ENCODE measurements around the gene CNIH1.
"Not testable (repeated sequence)": the region's sequence is repeated elsewhere in the genome, so short reads cannot be mapped to it uniquely, and the experiment has no call there.

Gene CNIH1

DNA sequence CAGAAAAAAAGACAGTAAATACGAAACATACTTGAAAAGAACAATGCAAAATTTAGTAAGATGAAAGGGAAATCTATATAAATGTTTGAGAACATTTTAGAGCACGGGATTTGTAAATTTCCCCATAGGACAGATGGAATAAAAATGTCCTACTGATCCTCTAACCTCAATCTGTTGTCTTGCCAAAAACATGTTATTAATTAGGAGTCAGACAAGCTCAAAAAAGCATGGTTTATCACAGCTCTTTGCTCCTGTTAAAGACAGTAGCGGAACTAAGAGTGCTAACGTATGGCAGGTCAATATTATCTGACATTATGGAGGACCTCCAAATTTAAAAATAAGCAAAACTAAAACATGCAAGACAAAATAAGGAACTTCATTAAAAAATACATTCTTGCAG, 34.7 kb upstream of the CNIH1 start:
- no peak overlapping the region for H3K4me3 Mint-ChIP-seq
- no peak overlapping the region for H3K27ac Mint-ChIP-seq
- no peaks in the 10 kb centered on the region for H3K4me1 Mint-ChIP-seq
- no peaks in the 10 kb centered on the region for H3K27me3 Mint-ChIP-seq
- no peaks in the 10 kb centered on the region for H3K9me3 Mint-ChIP-seq
- peaks cover 58% of the 10 kb centered on the region for H3K36me3 Mint-ChIP-seq
- no peak for ATAC-seq

GRCh38 chr14:54475187-54475899, 34.2 kb upstream of the CNIH1 start:
- H3K9me3 Mint-ChIP-seq, result no peaks in the 10 kb centered on the region
- H3K4me1 Mint-ChIP-seq, result no peaks in the 10 kb centered on the region
- ATAC-seq, result no peak
- no peaks in the 10 kb centered on the region for H3K27me3 Mint-ChIP-seq
- H3K36me3 Mint-ChIP-seq, result peaks cover 62% of the 10 kb centered on the region
- no peak overlapping the region for H3K4me3 Mint-ChIP-seq
- no peak overlapping the region for H3K27ac Mint-ChIP-seq

- Mint-ChIP-seq H3K36me3 (peaks cover 70% of the 10 kb centered on the region), H3K4me1 (no peaks in the 10 kb centered on the region), H3K27ac (no peak overlapping the region), H3K9me3 (no peaks in the 10 kb centered on the region), H3K4me3 (no peak overlapping the region), H3K27me3 (no peaks in the 10 kb centered on the region)
- no peak for ATAC-seq
Measured at GRCh38 chr14:54474232-54474793, 33.1 kb upstream of the CNIH1 start.

- ATAC-seq, result no peak
- Mint-ChIP-seq H3K27me3 (no peaks in the 10 kb centered on the region), H3K4me1 (no peaks in the 10 kb centered on the region), H3K27ac (no peak overlapping the region), H3K9me3 (peaks cover 6% of the 10 kb centered on the region), H3K36me3 (peaks cover 65% of the 10 kb centered on the region), H3K4me3 (no peak overlapping the region)
Measured at GRCh38 chr14:54472315-54472714, 31.1 kb upstream of the CNIH1 start.

DNA sequence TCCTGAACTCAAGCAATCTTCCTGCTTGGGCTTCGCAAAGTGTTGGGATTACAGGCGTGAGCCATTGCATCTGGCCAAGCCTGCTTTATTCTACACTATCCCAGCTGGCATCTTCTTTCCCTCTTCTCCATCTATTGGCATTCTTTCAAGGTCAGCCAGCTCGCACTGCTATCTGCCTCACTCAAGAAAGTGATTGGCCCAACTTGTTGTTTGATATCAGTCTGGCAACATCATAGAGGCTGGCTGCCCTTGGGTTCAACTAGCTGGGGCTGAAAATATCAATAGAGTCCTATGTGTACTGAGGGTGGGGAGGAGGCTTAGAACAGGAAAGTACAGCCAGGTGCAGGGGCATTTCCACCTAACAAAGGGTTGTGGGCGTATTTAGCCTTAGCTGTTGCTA, 30.5 kb upstream of the CNIH1 start:
- H3K27ac Mint-ChIP-seq, result no peak overlapping the region
- no peak for ATAC-seq
- no peaks in the 10 kb centered on the region for H3K4me1 Mint-ChIP-seq
- H3K4me3 Mint-ChIP-seq, result no peak overlapping the region
- H3K27me3 Mint-ChIP-seq, result no peaks in the 10 kb centered on the region
- H3K9me3 Mint-ChIP-seq, result peaks cover 7% of the 10 kb centered on the region
- peaks cover 68% of the 10 kb centered on the region for H3K36me3 Mint-ChIP-seq

DNA sequence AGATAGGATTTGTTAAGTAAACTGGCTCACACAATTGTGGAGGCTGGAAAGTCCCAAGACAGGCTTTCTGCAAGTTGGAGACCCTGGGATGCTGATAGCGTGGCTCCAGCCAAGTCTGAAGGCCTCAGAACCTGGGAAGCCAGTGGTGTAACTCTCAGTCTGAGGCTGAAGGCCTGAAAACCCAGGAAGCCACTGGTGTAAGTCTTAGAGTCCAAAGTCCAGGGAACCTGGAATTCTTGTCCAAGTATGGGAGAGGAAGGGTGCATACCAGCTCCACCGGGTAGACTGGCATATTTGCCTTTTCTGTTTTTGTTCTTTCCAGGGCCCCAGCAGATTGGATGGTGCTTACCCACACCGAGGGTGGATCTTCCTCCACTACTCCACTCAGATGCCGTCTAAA, 29.5 kb upstream of the CNIH1 start:
- no peaks in the 10 kb centered on the region for H3K27me3 Mint-ChIP-seq
- H3K9me3 Mint-ChIP-seq, result peaks cover 7% of the 10 kb centered on the region
- no peak for ATAC-seq
- H3K4me1 Mint-ChIP-seq, result no peaks in the 10 kb centered on the region
- peaks cover 58% of the 10 kb centered on the region for H3K36me3 Mint-ChIP-seq
- H3K4me3 Mint-ChIP-seq, result no peak overlapping the region
- H3K27ac Mint-ChIP-seq, result no peak overlapping the region

DNA sequence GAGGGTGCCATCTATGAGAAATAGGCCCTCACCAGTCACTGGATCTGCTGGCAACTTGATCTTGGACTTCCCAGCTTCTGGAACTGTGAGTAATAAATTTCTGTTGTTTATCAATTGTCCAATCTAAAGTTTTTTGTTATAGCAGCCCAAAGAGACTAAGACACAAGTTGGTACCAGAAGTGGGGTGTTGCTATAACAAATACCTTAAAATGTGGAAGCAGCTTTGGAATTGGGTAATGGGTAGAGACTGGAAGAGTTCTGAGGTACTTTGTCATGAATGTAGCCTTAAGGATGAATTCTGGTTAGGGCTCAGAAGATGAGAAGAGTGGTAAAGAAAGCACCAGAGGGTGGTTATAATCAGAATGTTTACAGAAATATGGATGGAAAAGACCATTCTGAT, 26.1 kb upstream of the CNIH1 start:
- Mint-ChIP-seq H3K4me3 (no peak overlapping the region), H3K4me1 (no peaks in the 10 kb centered on the region), H3K36me3 (peaks cover 33% of the 10 kb centered on the region), H3K9me3 (peaks cover 7% of the 10 kb centered on the region), H3K27me3 (no peaks in the 10 kb centered on the region), H3K27ac (no peak overlapping the region)
- no peak for ATAC-seq

- H3K4me3 Mint-ChIP-seq, result no peak overlapping the region
- no peak overlapping the region for H3K27ac Mint-ChIP-seq
- no peaks in the 10 kb centered on the region for H3K27me3 Mint-ChIP-seq
- H3K36me3 Mint-ChIP-seq, result peaks cover 24% of the 10 kb centered on the region
- no peaks in the 10 kb centered on the region for H3K4me1 Mint-ChIP-seq
- peaks cover 7% of the 10 kb centered on the region for H3K9me3 Mint-ChIP-seq
- no peak for ATAC-seq
Measured at GRCh38 chr14:54465654-54466053, 24.5 kb upstream of the CNIH1 start.

DNA sequence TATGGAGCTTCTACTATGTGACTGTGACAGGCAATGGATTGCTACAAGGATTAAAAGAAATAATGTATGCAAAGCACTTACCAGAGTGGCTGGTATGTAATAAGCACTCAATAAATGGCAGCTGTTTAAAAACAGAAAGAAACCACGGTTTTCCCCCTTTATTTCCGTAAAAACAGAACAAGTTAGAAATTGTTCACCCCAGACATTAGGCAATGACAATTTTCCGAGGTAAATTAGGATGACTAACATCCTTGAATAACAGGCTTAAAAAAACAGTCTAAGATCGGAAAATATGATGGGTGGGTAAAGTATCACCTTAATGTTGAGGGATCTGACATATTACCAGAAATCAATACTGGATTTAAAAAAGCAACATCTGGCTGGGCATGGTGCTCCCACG, 20.9 kb upstream of the CNIH1 start:
- Mint-ChIP-seq H3K27me3 (no peaks in the 10 kb centered on the region), H3K4me1 (no peaks in the 10 kb centered on the region), H3K27ac (no peak overlapping the region), H3K36me3 (peaks cover 7% of the 10 kb centered on the region), H3K4me3 (no peak overlapping the region), H3K9me3 (peaks cover 17% of the 10 kb centered on the region)
- no peak for ATAC-seq

DNA sequence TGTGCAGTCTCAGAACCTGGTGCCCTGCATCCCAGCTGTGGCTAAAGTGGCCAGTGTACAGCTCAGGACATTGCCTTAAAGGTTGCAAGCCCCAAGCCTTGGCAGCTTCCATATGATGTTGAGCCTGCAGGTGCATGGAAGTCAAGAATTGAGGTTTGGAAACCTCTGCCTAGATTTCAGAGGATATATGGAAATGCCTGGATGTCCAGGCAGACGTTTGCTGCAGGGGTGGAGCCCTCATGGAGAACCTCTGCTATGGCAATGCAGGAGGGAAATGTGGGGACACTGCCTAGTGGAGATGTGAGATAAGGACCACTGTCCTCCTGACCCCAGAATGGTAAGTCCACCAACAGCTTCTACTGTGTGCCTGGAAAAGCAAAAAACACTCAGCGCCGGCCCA, 17.9 kb upstream of the CNIH1 start:
- no peak overlapping the region for H3K27ac Mint-ChIP-seq
- H3K27me3 Mint-ChIP-seq, result no peaks in the 10 kb centered on the region
- no peak for ATAC-seq
- H3K9me3 Mint-ChIP-seq, result peaks cover 17% of the 10 kb centered on the region
- H3K36me3 Mint-ChIP-seq, result peaks cover 5% of the 10 kb centered on the region
- no peaks in the 10 kb centered on the region for H3K4me1 Mint-ChIP-seq
- H3K4me3 Mint-ChIP-seq, result no peak overlapping the region

DNA sequence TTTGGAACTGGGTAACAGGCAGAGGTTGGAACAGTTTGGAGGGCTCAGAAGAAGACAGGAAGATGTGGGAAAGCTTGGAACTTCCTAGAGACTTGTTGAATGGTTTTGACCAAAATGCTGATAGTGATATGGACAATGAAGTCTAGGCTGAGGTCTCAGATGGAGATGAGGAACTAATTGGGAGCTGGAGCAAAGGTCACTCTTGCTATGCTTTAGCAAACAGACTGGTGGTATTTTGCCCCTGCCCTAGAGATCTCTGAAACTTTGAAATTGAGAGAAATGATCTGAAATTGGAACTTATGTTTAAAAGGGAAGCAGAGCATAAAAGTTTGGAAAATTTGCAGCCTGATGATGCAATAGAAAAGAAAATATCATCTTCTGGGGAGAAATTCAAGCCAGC, 17.4 kb upstream of the CNIH1 start:
- H3K4me3 Mint-ChIP-seq, H3K4me1 Mint-ChIP-seq, ATAC-seq, H3K27ac Mint-ChIP-seq, H3K27me3 Mint-ChIP-seq, H3K36me3 Mint-ChIP-seq: not testable (repeated sequence)
- peaks cover 17% of the 10 kb centered on the region for H3K9me3 Mint-ChIP-seq

DNA sequence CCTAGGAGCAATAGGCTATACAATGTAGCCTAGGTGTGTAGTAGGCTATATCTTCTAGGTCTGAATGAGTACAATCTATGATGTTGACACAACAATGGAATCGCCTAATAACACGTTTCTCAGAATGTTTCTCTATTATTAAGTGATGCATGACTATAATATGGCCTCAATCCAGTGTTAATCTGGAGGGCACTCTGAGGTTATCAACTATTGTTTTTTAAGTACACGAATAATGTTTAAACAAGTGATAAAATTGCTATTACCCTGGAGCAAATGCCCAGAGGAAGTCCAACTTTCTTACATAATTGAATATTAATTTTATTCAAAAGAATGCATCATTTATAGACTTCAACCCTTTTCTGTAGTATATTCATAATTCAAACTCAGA, 16.4 kb upstream of the CNIH1 start:
- no peak overlapping the region for H3K27ac Mint-ChIP-seq

GRCh38 chr14:54456820-54457608, 15.8 kb upstream of the CNIH1 start:
- not testable (repeated sequence) for H3K4me3 Mint-ChIP-seq, H3K27me3 Mint-ChIP-seq, H3K4me1 Mint-ChIP-seq, ATAC-seq, H3K36me3 Mint-ChIP-seq, H3K27ac Mint-ChIP-seq
- H3K9me3 Mint-ChIP-seq, result peaks cover 17% of the 10 kb centered on the region

More for the DNA sequence above, 16.4 kb upstream of the CNIH1 start:
- Mint-ChIP-seq H3K4me1 (no peaks in the 10 kb centered on the region), H3K36me3 (peaks cover 5% of the 10 kb centered on the region), H3K27me3 (no peaks in the 10 kb centered on the region), H3K4me3 (no peak overlapping the region), H3K9me3 (peaks cover 17% of the 10 kb centered on the region)
- ATAC-seq, result no peak

DNA sequence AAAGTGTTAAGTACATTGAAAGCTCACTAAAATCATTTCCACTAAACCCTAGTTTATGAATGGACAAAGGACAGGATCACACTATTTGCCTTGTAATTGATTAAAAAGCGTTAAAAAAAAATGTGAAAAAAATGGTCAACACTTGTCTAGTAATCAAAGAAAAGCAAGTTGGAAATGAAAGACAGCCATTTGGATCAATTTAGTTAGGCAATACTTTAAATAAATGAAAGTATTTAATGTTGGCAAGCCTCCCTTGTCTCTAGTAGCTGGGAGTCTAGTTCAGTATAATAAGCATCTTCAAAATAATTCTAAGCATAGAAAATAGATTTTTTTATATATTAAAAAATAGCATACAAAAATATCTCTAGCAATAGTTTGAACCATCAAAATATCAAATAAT, 14.2 kb upstream of the CNIH1 start:
- H3K4me1 Mint-ChIP-seq, result peaks cover 10% of the 10 kb centered on the region
- peaks cover 5% of the 10 kb centered on the region for H3K36me3 Mint-ChIP-seq
- no peak for ATAC-seq
- peaks cover 17% of the 10 kb centered on the region for H3K9me3 Mint-ChIP-seq
- no peak overlapping the region for H3K27ac Mint-ChIP-seq
- no peak overlapping the region for H3K4me3 Mint-ChIP-seq
- no peaks in the 10 kb centered on the region for H3K27me3 Mint-ChIP-seq

- not testable (repeated sequence) for H3K27ac Mint-ChIP-seq, H3K9me3 Mint-ChIP-seq, H3K27me3 Mint-ChIP-seq, ATAC-seq, H3K36me3 Mint-ChIP-seq, H3K4me3 Mint-ChIP-seq
- peaks cover 11% of the 10 kb centered on the region for H3K4me1 Mint-ChIP-seq
Measured at GRCh38 chr14:54453990-54454389, 12.8 kb upstream of the CNIH1 start.

DNA sequence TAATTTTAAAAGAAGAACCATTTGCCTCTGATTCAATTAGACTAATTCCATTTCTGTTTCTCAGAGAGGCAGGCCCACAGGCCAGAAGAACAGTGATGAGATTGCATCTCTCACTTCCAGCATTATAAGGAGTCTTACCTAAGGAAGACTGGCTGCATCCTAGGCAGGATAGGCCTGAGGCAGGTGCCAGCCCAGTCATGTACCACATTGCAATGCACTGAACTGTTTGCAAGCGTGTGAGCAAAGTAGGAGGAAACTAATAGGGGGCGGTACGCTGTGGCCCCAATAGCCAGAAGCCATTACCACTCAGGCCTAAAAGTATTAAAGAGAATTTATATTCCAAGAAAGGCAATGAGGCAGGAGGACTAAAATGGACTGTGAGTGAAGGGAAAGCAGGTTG, 12.1 kb upstream of the CNIH1 start:
- H3K27ac Mint-ChIP-seq, result no peak overlapping the region
- peaks cover 11% of the 10 kb centered on the region for H3K4me1 Mint-ChIP-seq
- H3K27me3 Mint-ChIP-seq, result no peaks in the 10 kb centered on the region
- H3K36me3 Mint-ChIP-seq, result no peaks in the 10 kb centered on the region
- no peak overlapping the region for H3K4me3 Mint-ChIP-seq
- H3K9me3 Mint-ChIP-seq, result peaks cover under 1% of the 10 kb centered on the region
- no peak for ATAC-seq
